Gastroesophageal sphincter (tissue), 4 donors: ENCODE measurements around the gene GALNT9. TPM values are rescaled to one million over a fixed set of nuclear protein-coding genes. Genes with fewer than 3 reads are reported as not detected.
"Not testable (repeated sequence)": the region's sequence is repeated elsewhere in the genome, so short reads cannot be mapped to it uniquely, and the experiment has no call there.

Experiments used
- ATAC-seq: fragments of 150-250 bp; one replicate; pipeline ENCODE4 v1.9.1; 2016; ENCODE audit warnings: mild to moderate bottlenecking, moderate library complexity
- H3K27ac ChIP-seq, 4 donors: fragments of 200-600 bp; sonication (generic) in 3 of 4; 1 replicate in 3 of 4; 2 replicates in 1 of 4; pipeline ENCODE4 v1.5.1; 2016 to 2019
- H3K27me3 ChIP-seq: fragments of 200-600 bp; sonication (generic); one replicate; pipeline ENCODE4 v1.5.1; 2019
- H3K36me3 ChIP-seq, 2 donors: fragments of 200-600 bp; sonication (generic); one replicate each; pipeline ENCODE4 v1.5.1; 2019; ENCODE audit warnings: control low read depth in 1 of 2
- H3K4me1 ChIP-seq, 3 donors: fragments of 200-600 bp; sonication (generic); 1 replicate in 2 of 3; 2 replicates in 1 of 3; pipeline ENCODE4 v1.5.1; 2016 to 2019; ENCODE audit warnings: control low read depth in 2 of 3
- H3K4me3 ChIP-seq, 2 donors: fragments of 200-600 bp; sonication (generic); one replicate each; pipeline ENCODE4 v1.5.1; 2019; ENCODE audit warnings: mild to moderate bottlenecking in 1 of 2, moderate library complexity in 1 of 2
- H3K9me3 ChIP-seq, 3 donors: fragments of 200-600 bp; sonication (generic); one replicate each; pipeline ENCODE4 v1.5.1; 2017 to 2019; ENCODE audit warnings: control low read depth in 2 of 3
- CTCF ChIP-seq, 4 experiments: fragments of 200-600 bp in 2 of 4; fragments of 450-650 bp in 2 of 4; sonication (generic) in 1 of 4; IDR thresholded peaks; one replicate each; pipeline ENCODE4 v1.5.1; 2017 to 2019; ENCODE audit warnings: antibody characterized with exemption in 4 of 4, mild to moderate bottlenecking in 2 of 4, moderate library complexity in 2 of 4
- EP300 ChIP-seq: sonication (generic); formaldehyde crosslinking; IDR thresholded peaks from one replicate; pipeline ENCODE4 v1.6.1; 2017; ENCODE audit warnings: antibody characterized with exemption, mild to moderate bottlenecking
- POLR2A ChIP-seq, 2 donors: fragments of 450-650 bp; IDR thresholded peaks; one replicate each; pipeline ENCODE4 v1.6.1; 2017; ENCODE audit warnings: antibody characterized with exemption in 2 of 2, mild to moderate bottlenecking in 2 of 2, moderate library complexity in 1 of 2
- POLR2AphosphoS5 ChIP-seq: sonication (generic); formaldehyde crosslinking; IDR thresholded peaks from one replicate; pipeline ENCODE4 v1.6.1; 2017; ENCODE audit warnings: antibody characterized with exemption
- WGBS, 2 donors: methylation state at CpG; one replicate each; pipeline ENCODE4 v1.1.5; 2018; ENCODE audit warnings: low coverage in 1 of 2; 5-methylcytosine and 5-hydroxymethylcytosine counted together
- total RNA-seq, 4 donors: library from RNA; depleted of rRNA; stranded (reverse); fragments of >200 nt; gene quantifications; one replicate each; pipeline ENCODE4 v1.1.0, GENCODE V29; 2016

Gene GALNT9
- total RNA-seq, 4 donors from 2014 or later = 2.0 TPM; not detected in 3

- H3K36me3 ChIP-seq = no peaks in the 10 kb centered on the region
- no peak overlapping the region for H3K4me3 ChIP-seq
- H3K9me3 ChIP-seq = no peaks in the 10 kb centered on the region
- no peaks in the 10 kb centered on the region for H3K4me1 ChIP-seq
- ATAC-seq = no peak
- no peak overlapping the region for H3K27ac ChIP-seq
- no peak for TF ChIP-seq EP300
- 74% methylated on average over 13 to 15 of the region's 18 CpGs for WGBS, 2 donors
- peaks cover 40% of the 10 kb centered on the region for H3K27me3 ChIP-seq
Observed at GRCh38 chr12:132253698-132254480, 75.5 kb downstream of the GALNT9 start.

GRCh38 chr12:132252981-132253380 lies 76.4 kb downstream of the GALNT9 start:
- H3K4me1 ChIP-seq, ATAC-seq, H3K27ac ChIP-seq, H3K36me3 ChIP-seq, H3K9me3 ChIP-seq, H3K4me3 ChIP-seq: not testable (repeated sequence)
- peaks cover 40% of the 10 kb centered on the region for H3K27me3 ChIP-seq
- 32 to 60% methylated on average over 2 to 3 of the region's 5 CpGs for WGBS, 2 donors

- no peaks in the 10 kb centered on the region for H3K4me1 ChIP-seq
- H3K4me3 ChIP-seq = no peak overlapping the region
- H3K27me3 ChIP-seq = peaks cover 33% of the 10 kb centered on the region
- ATAC-seq = no peak
- no peak overlapping the region for H3K27ac ChIP-seq
- H3K9me3 ChIP-seq = no peaks in the 10 kb centered on the region
- no peak for TF ChIP-seq POLR2AphosphoS5
- TF ChIP-seq POLR2A (IDR thresholded peaks at IDR 0.05) = no peak
- TF ChIP-seq EP300 = no peak
- TF ChIP-seq CTCF (IDR thresholded peaks at IDR 0.05) = no peak
- WGBS, 2 donors = 80 to 94% methylated on average over 3 to 5 of the region's 21 CpGs
- no peaks in the 10 kb centered on the region for H3K36me3 ChIP-seq
Observed at GRCh38 chr12:132251741-132252490, 77.5 kb downstream of the GALNT9 start.

- H3K27me3 ChIP-seq = peaks cover 33% of the 10 kb centered on the region
- no peak overlapping the region for H3K27ac ChIP-seq
- H3K4me1 ChIP-seq = no peaks in the 10 kb centered on the region
- no peak for TF ChIP-seq POLR2AphosphoS5
- no peak for TF ChIP-seq CTCF (IDR thresholded peaks at IDR 0.05)
- TF ChIP-seq POLR2A (IDR thresholded peaks at IDR 0.05) = no peak
- H3K4me3 ChIP-seq = no peak overlapping the region
- 61 to 91% methylated on average over 4 to 6 of the region's 18 CpGs for whole genome bisulfite sequencing, 2 donors
- no peaks in the 10 kb centered on the region for H3K9me3 ChIP-seq
- no peaks in the 10 kb centered on the region for H3K36me3 ChIP-seq
- ATAC-seq = no peak
Observed at GRCh38 chr12:132251310-132251709, 78.1 kb downstream of the GALNT9 start.

GRCh38 chr12:132250707-132251106 lies 78.7 kb downstream of the GALNT9 start:
- no peak for TF ChIP-seq POLR2AphosphoS5
- TF ChIP-seq CTCF (IDR thresholded peaks at IDR 0.05) = no peak
- TF ChIP-seq EP300 = no peak
- TF ChIP-seq POLR2A (IDR thresholded peaks at IDR 0.05) = no peak
- Histone ChIP-seq H3K4me3 (no peak overlapping the region), H3K9me3 (no peaks in the 10 kb centered on the region), H3K27me3 (peaks cover 33% of the 10 kb centered on the region), H3K36me3 (no peaks in the 10 kb centered on the region), H3K4me1 (no peaks in the 10 kb centered on the region), H3K27ac (no peak overlapping the region)
- WGBS, 2 donors = 92 to 94% methylated on average over 22 to 27 of the region's 33 CpGs
- ATAC-seq = no peak
